ENCODE data around the gene CSNK1D.

Gene CSNK1D

DNA sequence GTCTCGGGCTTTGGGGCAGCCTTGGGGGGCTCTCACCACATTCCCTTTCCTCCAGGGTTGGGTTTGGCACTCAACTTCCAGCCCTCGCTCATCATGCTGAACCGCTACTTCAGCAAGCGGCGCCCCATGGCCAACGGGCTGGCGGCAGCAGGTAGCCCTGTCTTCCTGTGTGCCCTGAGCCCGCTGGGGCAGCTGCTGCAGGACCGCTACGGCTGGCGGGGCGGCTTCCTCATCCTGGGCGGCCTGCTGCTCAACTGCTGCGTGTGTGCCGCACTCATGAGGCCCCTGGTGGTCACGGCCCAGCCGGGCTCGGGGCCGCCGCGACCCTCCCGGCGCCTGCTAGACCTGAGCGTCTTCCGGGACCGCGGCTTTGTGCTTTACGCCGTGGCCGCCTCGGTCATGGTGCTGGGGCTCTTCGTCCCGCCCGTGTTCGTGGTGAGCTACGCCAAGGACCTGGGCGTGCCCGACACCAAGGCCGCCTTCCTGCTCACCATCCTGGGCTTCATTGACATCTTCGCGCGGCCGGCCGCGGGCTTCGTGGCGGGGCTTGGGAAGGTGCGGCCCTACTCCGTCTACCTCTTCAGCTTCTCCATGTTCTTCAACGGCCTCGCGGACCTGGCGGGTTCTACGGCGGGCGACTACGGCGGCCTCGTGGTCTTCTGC is 36.3 kb downstream of the CSNK1D start (continued):
- TF ChIP-seq, protein P1, sequence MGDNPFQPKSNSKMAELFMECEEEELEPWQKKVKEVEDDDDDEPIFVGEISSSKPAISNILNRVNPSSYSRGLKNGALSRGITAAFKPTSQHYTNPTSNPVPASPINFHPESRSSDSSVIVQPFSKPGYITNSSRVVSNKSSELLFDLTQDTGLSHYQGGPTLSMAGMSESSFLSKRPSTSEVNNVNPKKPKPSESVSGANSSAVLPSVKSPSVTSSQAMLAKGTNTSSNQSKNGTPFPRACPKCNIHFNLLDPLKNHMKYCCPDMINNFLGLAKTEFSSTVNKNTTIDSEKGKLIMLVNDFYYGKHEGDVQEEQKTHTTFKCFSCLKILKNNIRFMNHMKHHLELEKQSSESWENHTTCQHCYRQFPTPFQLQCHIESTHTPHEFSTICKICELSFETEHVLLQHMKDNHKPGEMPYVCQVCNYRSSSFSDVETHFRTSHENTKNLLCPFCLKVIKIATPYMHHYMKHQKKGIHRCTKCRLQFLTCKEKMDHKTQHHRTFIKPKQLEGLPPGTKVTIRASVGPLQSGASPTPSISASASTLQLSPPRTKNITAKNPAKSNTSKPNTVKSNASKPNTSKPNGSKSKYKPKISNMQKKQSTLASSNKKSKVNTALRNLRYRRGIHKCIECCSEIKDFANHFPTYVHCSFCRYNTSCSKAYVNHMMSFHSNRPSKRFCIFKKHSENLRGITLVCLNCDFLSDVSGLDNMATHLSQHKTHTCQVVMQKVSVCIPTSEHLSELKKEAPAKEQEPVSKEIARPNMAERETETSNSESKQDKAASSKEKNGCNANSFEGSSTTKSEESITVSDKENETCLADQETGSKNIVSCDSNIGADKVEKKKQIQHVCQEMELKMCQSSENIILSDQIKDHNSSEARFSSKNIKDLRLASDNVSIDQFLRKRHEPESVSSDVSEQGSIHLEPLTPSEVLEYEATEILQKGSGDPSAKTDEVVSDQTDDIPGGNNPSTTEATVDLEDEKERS (tag by site-specific recombination; IDR thresholded peaks at IDR 0.05): no peak
- TF ChIP-seq MZF1 (tag by site-specific recombination; IDR thresholded peaks at IDR 0.05; ENCODE audit: borderline replicate concordance) (no peak), ZNF530 (tag by site-specific recombination; IDR thresholded peaks at IDR 0.05; ENCODE audit: low read depth) (no peak), ZNF529 (tag by site-specific recombination; IDR thresholded peaks at IDR 0.05; ENCODE audit: insufficient replicate concordance) (no peak)

DNA sequence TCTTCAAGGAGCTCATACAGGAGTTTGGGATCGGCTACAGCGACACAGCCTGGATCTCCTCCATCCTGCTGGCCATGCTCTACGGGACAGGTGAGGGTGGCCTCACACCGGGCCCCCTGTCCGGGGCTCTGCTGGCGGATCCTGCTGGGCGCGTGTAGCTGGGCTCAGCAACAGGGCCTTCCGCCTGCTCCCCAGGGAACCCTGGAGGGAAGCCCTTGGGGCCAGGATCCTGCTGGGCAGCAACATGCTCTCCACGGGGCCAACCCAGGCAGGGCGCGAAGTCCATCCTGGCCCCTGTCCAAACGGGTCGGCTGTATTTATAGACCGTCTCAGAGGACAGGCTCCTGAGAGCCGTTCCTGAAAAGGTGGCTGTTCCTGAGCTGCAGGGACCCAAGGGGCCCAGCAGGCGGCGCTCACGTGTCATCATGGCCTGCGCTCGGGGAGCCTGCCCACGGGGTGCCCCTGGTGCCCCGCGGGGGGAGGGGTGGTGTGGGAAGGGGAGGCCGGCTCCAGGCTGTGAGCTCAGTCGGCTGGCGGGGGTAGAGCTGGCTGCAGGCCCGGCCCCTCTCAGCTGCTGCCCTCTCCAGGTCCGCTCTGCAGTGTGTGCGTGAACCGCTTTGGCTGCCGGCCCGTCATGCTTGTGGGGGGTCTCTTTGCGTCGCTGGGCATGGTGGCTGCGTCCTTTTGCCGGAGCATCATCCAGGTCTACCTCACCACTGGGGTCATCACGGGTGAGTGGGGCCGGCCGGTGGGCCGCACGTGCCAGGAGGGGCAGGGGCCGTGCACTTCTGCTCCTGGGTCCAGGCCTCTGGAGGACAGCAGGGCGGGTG is 37.1 kb downstream of the CSNK1D start:
- CTCF ChIA-PET: interaction anchor here (0.6 to 3.1 kb wide), 38 partner anchors 8 to 206 kb away, joined by 3 to 27 read pairs (median 4); partner anchors contain the start of gene CD7
- peaks cover 0 to 21% of the 10 kb centered on the region in 2 experiments; a peak in 1 of 3 replicates for H3K36me3 ChIP-seq (ENCODE audit: control insufficient read depth in 2 of 2, insufficient read depth in 1 of 2, low read length in 2 of 2)
- H3K9me3 ChIP-seq (ENCODE audit: control insufficient read depth, insufficient read depth, low read depth, low read length): no peaks in the 10 kb centered on the region
- H3K4me3 ChIP-seq (ENCODE audit: low read depth, low read length): no peak overlapping the region
- no peak overlapping the region; the same call in 1 of the 2 replicates for H3K27ac ChIP-seq (ENCODE audit: extremely low read depth, low read depth, low read length)
- peaks cover 15% of the 10 kb centered on the region for H3K4me1 ChIP-seq (ENCODE audit: control insufficient read depth, insufficient read depth, low read length)
- POLR2A ChIA-PET: interaction anchor here (0.6 to 2.5 kb wide), 10 partner anchors 9 to 294 kb away, joined by 3 to 13 read pairs (median 3); partner anchors contain the start of gene DCXR
- TF ChIP-seq ZNF433 (tag by site-specific recombination; IDR thresholded peaks at IDR 0.05; ENCODE audit: low read depth): no peak
- TF ChIP-seq OVOL3 (tag by site-specific recombination; IDR thresholded peaks at IDR 0.05): no peak
- TF ChIP-seq ZNF544 (tag by site-specific recombination; IDR thresholded peaks at IDR 0.05): no peak
- TF ChIP-seq ZNF792 (tag by site-specific recombination; IDR thresholded peaks at IDR 0.05): no peak
- no peak for TF ChIP-seq SETDB1 (IDR thresholded peaks at IDR 0.05; ENCODE audit: insufficient read length, low read length)
- TF ChIP-seq ZSCAN23 (tag by site-specific recombination; IDR thresholded peaks at IDR 0.05): no peak
- peak; percentile 80 for TF ChIP-seq ZBTB8A (tag by site-specific recombination; IDR thresholded peaks at IDR 0.05)
- peak; percentile 87 for TF ChIP-seq ZNF660 (tag by site-specific recombination; IDR thresholded peaks at IDR 0.05)
- TF ChIP-seq ZNF701 (tag by site-specific recombination; IDR thresholded peaks at IDR 0.05): no peak
- no peak for TF ChIP-seq GLI4 (tag by site-specific recombination; IDR thresholded peaks at IDR 0.05)
- no peak for TF ChIP-seq GLI2 (tag by site-specific recombination; IDR thresholded peaks at IDR 0.05; ENCODE audit: borderline replicate concordance, low read depth)
- TF ChIP-seq, protein P2, sequence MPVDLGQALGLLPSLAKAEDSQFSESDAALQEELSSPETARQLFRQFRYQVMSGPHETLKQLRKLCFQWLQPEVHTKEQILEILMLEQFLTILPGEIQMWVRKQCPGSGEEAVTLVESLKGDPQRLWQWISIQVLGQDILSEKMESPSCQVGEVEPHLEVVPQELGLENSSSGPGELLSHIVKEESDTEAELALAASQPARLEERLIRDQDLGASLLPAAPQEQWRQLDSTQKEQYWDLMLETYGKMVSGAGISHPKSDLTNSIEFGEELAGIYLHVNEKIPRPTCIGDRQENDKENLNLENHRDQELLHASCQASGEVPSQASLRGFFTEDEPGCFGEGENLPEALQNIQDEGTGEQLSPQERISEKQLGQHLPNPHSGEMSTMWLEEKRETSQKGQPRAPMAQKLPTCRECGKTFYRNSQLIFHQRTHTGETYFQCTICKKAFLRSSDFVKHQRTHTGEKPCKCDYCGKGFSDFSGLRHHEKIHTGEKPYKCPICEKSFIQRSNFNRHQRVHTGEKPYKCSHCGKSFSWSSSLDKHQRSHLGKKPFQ (tag by site-specific recombination; IDR thresholded peaks at IDR 0.05): no peak
- TF ChIP-seq, protein P3, sequence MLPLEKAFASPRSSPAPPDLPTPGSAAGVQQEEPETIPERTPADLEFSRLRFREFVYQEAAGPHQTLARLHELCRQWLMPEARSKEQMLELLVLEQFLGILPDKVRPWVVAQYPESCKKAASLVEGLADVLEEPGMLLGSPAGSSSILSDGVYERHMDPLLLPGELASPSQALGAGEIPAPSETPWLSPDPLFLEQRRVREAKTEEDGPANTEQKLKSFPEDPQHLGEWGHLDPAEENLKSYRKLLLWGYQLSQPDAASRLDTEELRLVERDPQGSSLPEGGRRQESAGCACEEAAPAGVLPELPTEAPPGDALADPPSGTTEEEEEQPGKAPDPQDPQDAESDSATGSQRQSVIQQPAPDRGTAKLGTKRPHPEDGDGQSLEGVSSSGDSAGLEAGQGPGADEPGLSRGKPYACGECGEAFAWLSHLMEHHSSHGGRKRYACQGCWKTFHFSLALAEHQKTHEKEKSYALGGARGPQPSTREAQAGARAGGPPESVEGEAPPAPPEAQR (tag by site-specific recombination; IDR thresholded peaks at IDR 0.05): no peak
- no peak for TF ChIP-seq ZNF571 (tag by site-specific recombination; IDR thresholded peaks at IDR 0.05)
- no peak for TF ChIP-seq ZNF239 (tag by site-specific recombination; IDR thresholded peaks at IDR 0.05)
- no peak for TF ChIP-seq ZBTB48 (tag by site-specific recombination; IDR thresholded peaks at IDR 0.05)
- TF ChIP-seq, protein P4, sequence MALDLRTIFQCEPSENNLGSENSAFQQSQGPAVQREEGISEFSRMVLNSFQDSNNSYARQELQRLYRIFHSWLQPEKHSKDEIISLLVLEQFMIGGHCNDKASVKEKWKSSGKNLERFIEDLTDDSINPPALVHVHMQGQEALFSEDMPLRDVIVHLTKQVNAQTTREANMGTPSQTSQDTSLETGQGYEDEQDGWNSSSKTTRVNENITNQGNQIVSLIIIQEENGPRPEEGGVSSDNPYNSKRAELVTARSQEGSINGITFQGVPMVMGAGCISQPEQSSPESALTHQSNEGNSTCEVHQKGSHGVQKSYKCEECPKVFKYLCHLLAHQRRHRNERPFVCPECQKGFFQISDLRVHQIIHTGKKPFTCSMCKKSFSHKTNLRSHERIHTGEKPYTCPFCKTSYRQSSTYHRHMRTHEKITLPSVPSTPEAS (tag by site-specific recombination; IDR thresholded peaks at IDR 0.05): no peak
- TF ChIP-seq, protein P5, sequence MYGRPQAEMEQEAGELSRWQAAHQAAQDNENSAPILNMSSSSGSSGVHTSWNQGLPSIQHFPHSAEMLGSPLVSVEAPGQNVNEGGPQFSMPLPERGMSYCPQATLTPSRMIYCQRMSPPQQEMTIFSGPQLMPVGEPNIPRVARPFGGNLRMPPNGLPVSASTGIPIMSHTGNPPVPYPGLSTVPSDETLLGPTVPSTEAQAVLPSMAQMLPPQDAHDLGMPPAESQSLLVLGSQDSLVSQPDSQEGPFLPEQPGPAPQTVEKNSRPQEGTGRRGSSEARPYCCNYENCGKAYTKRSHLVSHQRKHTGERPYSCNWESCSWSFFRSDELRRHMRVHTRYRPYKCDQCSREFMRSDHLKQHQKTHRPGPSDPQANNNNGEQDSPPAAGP (tag by site-specific recombination; IDR thresholded peaks at IDR 0.05): 0 out of 2 replicates have a peak, but pooled peaks have one; percentile 32
- no peak for TF ChIP-seq OSR2 (tag by site-specific recombination; IDR thresholded peaks at IDR 0.05)
- 0 out of 2 replicates have a peak, but pooled peaks have one; percentile 15 for TF ChIP-seq KLF8 (tag by site-specific recombination; IDR thresholded peaks at IDR 0.05)
- TF ChIP-seq ZNF354C (tag by site-specific recombination; IDR thresholded peaks at IDR 0.05; ENCODE audit: borderline replicate concordance, low read depth): no peak
